T-cell (primary cell): ENCODE measurements around the gene BPI. TPM values are rescaled to one million over a fixed set of nuclear protein-coding genes. Genes with fewer than 3 reads are reported as not detected.
"Not testable (repeated sequence)": the region's sequence is repeated elsewhere in the genome, so short reads cannot be mapped to it uniquely, and the experiment has no call there.

Experiments
- ATAC-seq, 4 experiments: fragments of 200-7000 bp in 3 of 4; fragments of 150-1000 bp in 1 of 4; cut with Tn5 transposase; replicated peaks in 1 of 4; 1 replicate in 3 of 4; 2 replicates in 1 of 4; pipeline ENCODE4 v1.10.0; 2021; ENCODE audit warnings: moderate library complexity in 3 of 4, mild to moderate bottlenecking in 2 of 4, moderate number of reproducible peaks in 1 of 4
- CTCF ChIA-PET, 2 donors: fragments of 300-600 bp; sonication (Branson Sonifier 250); formaldehyde crosslinking; loops; one replicate each; lab custom pipeline; 2022; ENCODE audit warnings: antibody characterized with exemption in 2 of 2; lab: Charles Lee
- POLR2A ChIA-PET, 2 donors: fragments of 300-600 bp; sonication (Branson Sonifier 250); formaldehyde crosslinking; loops; one replicate each; lab custom pipeline; 2022; ENCODE audit warnings: antibody characterized with exemption in 2 of 2; lab: Charles Lee
- DNase-seq, 35 experiments: peaks; one replicate each; pipeline versions ENCODE4 v3.0.0 to v3.0.0-alpha.2; 2013 to 2023
- H3K27ac ChIP-seq: one replicate; pipeline ENCODE4 v1.5.1; 2013; ENCODE audit warnings: low read length
- H3K27me3 ChIP-seq, 2 experiments: replicated peaks in 1 of 2; 1 replicate in 1 of 2; 2 replicates in 1 of 2; pipeline versions ENCODE4 v1.6.1 to v1.7.0; 2013; ENCODE audit warnings: low read length in 1 of 2, mixed read lengths in 1 of 2; ENCODE audit not compliant: control insufficient read depth in 2 of 2, insufficient read depth in 2 of 2; ENCODE audit errors: extremely low read depth in 1 of 2
- H3K36me3 ChIP-seq, 2 donors: 1 replicate in 1 of 2; 2 replicates in 1 of 2; pipeline versions ENCODE4 v1.6.1 to v1.7.0; 2013; ENCODE audit warnings: low read length in 1 of 2; ENCODE audit not compliant: control insufficient read depth in 2 of 2, insufficient read depth in 1 of 2; ENCODE audit errors: extremely low read depth in 1 of 2
- H3K4me1 ChIP-seq, 2 experiments: 1 replicate in 1 of 2; 2 replicates in 1 of 2; pipeline versions ENCODE4 v1.6.1 to v1.7.0; 2013; ENCODE audit warnings: low read length in 2 of 2, mixed read lengths in 1 of 2; ENCODE audit not compliant: insufficient read depth in 2 of 2, control insufficient read depth in 1 of 2; ENCODE audit errors: extremely low read depth in 1 of 2
- H3K4me3 ChIP-seq, 2 donors: 1 replicate in 1 of 2; 2 replicates in 1 of 2; pipeline versions ENCODE4 v1.5.1 to v1.7.0; 2013; ENCODE audit warnings: mild to moderate bottlenecking in 2 of 2, low read length in 1 of 2, moderate library complexity in 1 of 2; ENCODE audit not compliant: control insufficient read depth in 1 of 2; ENCODE audit errors: extremely low read depth in 1 of 2
- H3K9me3 ChIP-seq: 2 replicates; pipeline ENCODE4 v1.7.0; 2013
- H3K27ac Mint-ChIP-seq, 2 donors: one replicate each; pipeline ENCODE4 v1.8.0; 2020 to 2021; ENCODE audit warnings: mild to moderate bottlenecking in 2 of 2, mixed read lengths in 2 of 2
- H3K27me3 Mint-ChIP-seq, 2 donors: one replicate each; pipeline ENCODE4 v1.8.0; 2021 to 2022; ENCODE audit warnings: mixed read lengths in 2 of 2
- H3K36me3 Mint-ChIP-seq: one replicate; pipeline ENCODE4 v1.8.0; 2021; ENCODE audit warnings: mixed read lengths
- H3K4me1 Mint-ChIP-seq, 3 donors: one replicate each; pipeline ENCODE4 v1.8.0; 2020 to 2022; ENCODE audit warnings: mixed read lengths in 3 of 3, mild to moderate bottlenecking in 1 of 3
- H3K4me3 Mint-ChIP-seq, 3 donors: one replicate each; pipeline ENCODE4 v1.8.0; 2020 to 2022; ENCODE audit warnings: mild to moderate bottlenecking in 3 of 3, mixed read lengths in 3 of 3, moderate library complexity in 3 of 3
- H3K9me3 Mint-ChIP-seq, 3 donors: one replicate each; pipeline ENCODE4 v1.8.0; 2020 to 2022; ENCODE audit warnings: mixed read lengths in 3 of 3
- WGBS: methylation state at CpG from one replicate; pipeline ENCODE4 v1.1.5; 2013; ENCODE audit warnings: missing lambda C conversion rate; ENCODE audit not compliant: insufficient coverage; 5-methylcytosine and 5-hydroxymethylcytosine counted together
- total RNA-seq, 35 experiments: library from RNA in 6 of 35; stranded (reverse) in 6 of 35; fragments of 120-200 nt in 1 of 35; gene quantifications; one replicate each; pipeline versions ENCODE4 v1.2.1 to v1.2.4 and lab custom pipeline; 2013 to 2026

The BPI gene
- total RNA-seq, 5 donors from 2014 or later (not counting 1 experiment from before 2014, with no cell fraction given): not detected

DNA sequence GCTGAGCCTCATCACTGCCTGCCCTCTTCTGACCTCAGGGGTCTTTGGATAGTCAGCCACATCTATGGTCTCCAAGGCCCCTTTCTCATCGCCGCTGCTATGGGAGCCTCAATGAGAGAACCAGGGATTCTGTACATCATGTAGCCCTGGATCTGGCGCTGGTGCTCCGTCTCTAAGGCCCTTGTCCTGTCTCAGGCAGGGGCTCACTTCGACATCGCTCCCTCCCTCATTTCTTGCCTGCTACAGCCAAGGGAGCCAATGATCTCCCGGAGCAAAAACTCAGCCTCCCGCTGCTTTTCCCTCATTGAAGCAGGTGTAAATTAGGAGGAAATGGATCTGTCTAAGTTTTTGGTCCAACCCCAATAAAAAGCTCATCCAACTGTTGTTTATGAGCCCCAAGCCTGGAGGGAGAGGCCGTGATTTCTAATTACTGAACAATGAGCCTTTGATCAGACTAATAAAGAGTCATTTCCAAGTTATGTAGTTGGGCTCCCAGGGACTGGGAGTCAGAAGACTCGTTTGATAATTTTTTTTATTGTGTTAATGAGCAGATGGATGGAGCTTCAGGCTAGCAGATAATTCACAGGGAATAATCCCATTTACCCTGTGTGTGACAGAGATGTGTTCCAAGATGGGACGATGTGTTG lies 73.2 kb downstream of the BPI start:
- no peaks in the 10 kb centered on the region for H3K36me3 ChIP-seq
- Mint-ChIP-seq H3K36me3 (no peaks in the 10 kb centered on the region), H3K27me3 (peaks cover 8 to 16% of the 10 kb centered on the region in 2 donors), H3K27ac (no peak overlapping the region), H3K9me3 (no peaks in the 10 kb centered on the region), H3K4me3 (no peak overlapping the region), H3K4me1 (no peaks in the 10 kb centered on the region)
- no peak overlapping the region for H3K27ac ChIP-seq
- 89% methylated on average over 4 of the region's 11 CpGs for WGBS
- ChIA-PET POLR2A (no interaction called here), CTCF (interaction anchor here in 1 of 2 donors (0.6 kb wide), 1 partner anchor 33 kb away, joined by 5 read pairs; no protein-coding TSS in a partner anchor)
- H3K9me3 ChIP-seq: no peaks in the 10 kb centered on the region
- ATAC-seq (no peak), DNase-seq (no peak)
- H3K4me1 ChIP-seq: no peaks in the 10 kb centered on the region
- H3K27me3 ChIP-seq: peaks cover 0 to 11% of the 10 kb centered on the region in 2 experiments
- H3K4me3 ChIP-seq: no peak overlapping the region

DNA sequence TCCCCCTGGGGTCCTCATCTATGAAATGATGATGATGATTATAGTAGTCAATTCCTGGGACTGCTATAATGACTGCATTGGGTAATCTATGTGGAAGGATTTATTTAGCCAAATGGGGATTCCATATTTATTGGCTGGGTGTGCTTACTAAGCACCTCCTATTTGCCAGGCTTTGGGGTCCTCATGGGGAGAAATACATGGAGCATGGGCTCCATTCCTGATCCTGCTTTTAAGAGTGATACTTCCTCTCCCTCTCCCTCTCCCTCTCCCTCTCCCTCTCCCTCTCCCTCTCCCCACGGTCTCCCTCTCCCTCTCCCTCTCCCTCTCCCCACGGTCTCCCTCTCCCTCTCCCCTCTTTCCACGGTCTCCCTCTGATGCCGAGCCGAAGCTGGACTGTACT lies 73.9 kb downstream of the BPI start:
- H3K9me3 Mint-ChIP-seq, ATAC-seq, H3K4me3 Mint-ChIP-seq, H3K4me1 ChIP-seq, CTCF ChIA-PET, H3K27ac Mint-ChIP-seq, DNase-seq, H3K4me1 Mint-ChIP-seq, H3K36me3 Mint-ChIP-seq, H3K27ac ChIP-seq, H3K4me3 ChIP-seq, H3K9me3 ChIP-seq, H3K36me3 ChIP-seq, POLR2A ChIA-PET: not testable (repeated sequence)
- H3K27me3 ChIP-seq: peaks cover 0 to 11% of the 10 kb centered on the region in 2 experiments
- no CpG with 5 or more reads among the region's 5 CpGs for WGBS
- H3K27me3 Mint-ChIP-seq: peaks cover 8 to 21% of the 10 kb centered on the region in 2 donors

DNA sequence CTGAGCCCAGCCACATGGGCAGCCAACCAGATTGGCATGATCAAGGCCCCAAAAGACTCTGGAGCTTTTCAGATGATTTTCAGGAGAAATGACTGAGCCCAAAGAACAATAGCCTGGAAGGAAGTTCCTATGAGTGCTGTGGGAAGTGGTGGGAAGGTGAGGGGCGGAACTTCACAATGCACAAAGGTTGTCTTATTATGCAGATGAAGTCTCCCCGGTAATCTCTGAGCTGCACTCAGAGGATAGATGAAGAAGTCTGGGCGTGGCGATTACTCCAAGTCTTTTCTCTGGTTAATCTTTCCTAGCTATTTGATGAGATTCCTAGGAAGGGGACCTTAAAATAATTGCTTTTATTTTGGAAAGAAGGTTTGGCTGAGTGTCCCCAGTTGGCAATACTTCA lies 79.2 kb downstream of the BPI start:
- no peak overlapping the region for H3K27ac Mint-ChIP-seq

DNA sequence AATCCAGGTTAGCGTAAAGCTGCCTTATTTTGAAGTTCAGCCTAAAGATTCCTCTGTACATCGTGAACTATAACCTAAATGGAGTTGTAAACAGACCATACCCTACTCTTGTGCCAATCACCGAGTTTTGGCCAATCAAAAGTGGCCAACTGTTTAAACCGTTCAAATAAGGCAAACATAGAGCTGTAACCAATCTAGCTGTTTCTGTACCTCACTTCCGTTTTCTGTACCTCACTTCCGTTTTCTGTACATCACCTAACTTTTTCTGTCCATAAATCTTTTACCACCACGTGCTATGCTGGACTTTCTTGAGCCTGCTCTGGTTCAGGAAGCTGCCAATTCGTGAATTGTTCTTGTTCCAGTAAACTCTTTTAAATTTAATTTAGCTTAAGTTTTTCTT lies 82.0 kb downstream of the BPI start:
- Mint-ChIP-seq H3K4me3 (no peak overlapping the region), H3K4me1 (no peaks in the 10 kb centered on the region), H3K9me3 (peaks cover 4 to 12% (median 9%) of the 10 kb centered on the region in 3 donors), H3K36me3 (peaks cover 5% of the 10 kb centered on the region), H3K27ac (no peak overlapping the region), H3K27me3 (peaks cover 13 to 40% of the 10 kb centered on the region in 2 donors)
- H3K4me3 ChIP-seq: no peak overlapping the region
- no peak overlapping the region for H3K27ac ChIP-seq
- no peaks in the 10 kb centered on the region for H3K9me3 ChIP-seq
- ATAC-seq: no peak
- WGBS: 56% methylated on average over 8 of the region's 8 CpGs
- no peak for DNase-seq
- H3K36me3 ChIP-seq: no peaks in the 10 kb centered on the region
- ChIA-PET POLR2A (no interaction called here), CTCF (interaction anchor here in 1 of 2 donors (0.5 kb wide), 1 partner anchor 328 kb away, joined by 6 read pairs; no protein-coding TSS in a partner anchor)
- peaks cover 0 to 10% of the 10 kb centered on the region in 2 experiments for H3K27me3 ChIP-seq
- H3K4me1 ChIP-seq: no peaks in the 10 kb centered on the region

More for the DNA sequence above, 79.2 kb downstream of the BPI start:
- Mint-ChIP-seq H3K9me3 (no peaks in the 10 kb centered on the region), H3K4me1 (no peaks in the 10 kb centered on the region), H3K27me3 (peaks cover 11 to 36% of the 10 kb centered on the region in 2 donors), H3K36me3 (no peaks in the 10 kb centered on the region), H3K4me3 (no peak overlapping the region)
- Histone ChIP-seq H3K4me3 (no peak overlapping the region), H3K27ac (no peak overlapping the region), H3K27me3 (peaks cover 0 to 12% of the 10 kb centered on the region in 2 experiments), H3K9me3 (no peaks in the 10 kb centered on the region), H3K4me1 (no peaks in the 10 kb centered on the region), H3K36me3 (no peaks in the 10 kb centered on the region)
- DNase-seq (no peak), ATAC-seq (no peak)
- WGBS: 56% methylated on average over 2 of the region's 4 CpGs
- ChIA-PET CTCF (no interaction called here), POLR2A (interaction anchor here in 1 of 2 donors (0.7 kb wide), 1 partner anchor 15 kb away, joined by 3 read pairs; no protein-coding TSS in a partner anchor)

DNA sequence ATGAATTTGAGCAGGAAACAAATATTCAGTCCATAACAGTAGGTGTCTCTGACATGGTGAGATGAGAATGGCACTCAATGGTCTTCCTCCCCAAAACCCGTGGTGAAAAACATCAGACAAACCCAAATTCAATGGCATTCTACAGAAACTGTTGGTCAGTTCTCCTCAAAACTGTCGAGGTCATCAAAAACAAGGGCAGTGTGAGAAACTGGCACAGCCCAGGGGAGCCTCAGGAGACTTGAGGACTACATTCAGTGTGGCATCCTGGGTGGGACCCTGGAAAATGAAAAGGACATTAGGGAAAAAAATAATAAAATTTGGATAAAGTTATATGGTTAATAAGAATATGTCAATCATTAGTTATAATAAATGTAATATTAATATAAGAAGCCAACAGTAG lies 82.9 kb downstream of the BPI start:
- Histone ChIP-seq H3K4me3 (no peak overlapping the region), H3K27ac (no peak overlapping the region), H3K36me3 (no peaks in the 10 kb centered on the region), H3K4me1 (no peaks in the 10 kb centered on the region), H3K27me3 (peaks cover 0 to 7% of the 10 kb centered on the region in 2 experiments), H3K9me3 (no peaks in the 10 kb centered on the region)
- peaks cover 11 to 32% of the 10 kb centered on the region in 2 donors for H3K27me3 Mint-ChIP-seq
- ChIA-PET CTCF (no interaction called here), POLR2A (no interaction called here)
- ATAC-seq: no peak
- H3K36me3 Mint-ChIP-seq: peaks cover 5% of the 10 kb centered on the region
- no peak overlapping the region for H3K27ac Mint-ChIP-seq
- peaks cover 4 to 12% (median 9%) of the 10 kb centered on the region in 3 donors for H3K9me3 Mint-ChIP-seq
- no CpG with 5 or more reads among the region's 2 CpGs for WGBS
- no peak for DNase-seq
- H3K4me1 Mint-ChIP-seq: no peaks in the 10 kb centered on the region
- H3K4me3 Mint-ChIP-seq: no peak overlapping the region

Other genes starting within 250 kb of the BPI start
- 1 to 10 TPM in 2 of 5 donors, under 1 TPM in 1, not detected in 2; 0.62 to 1.8 (median 1.2) TPM for gene TGM2, start 138.9 kb upstream of the BPI start, total RNA-seq
- gene KIAA1755, start 43.4 kb upstream of the BPI start, total RNA-seq: not detected
- gene LBP, start 42.3 kb downstream of the BPI start, total RNA-seq: under 1 TPM in 1 of 5 donors, not detected in 4; 0.32 TPM
- gene SNHG17, start 131.2 kb downstream of the BPI start, total RNA-seq: 10 to 100 TPM; 46.7 to 77.9 (median 67.6) TPM
- gene RALGAPB, start 168.7 kb downstream of the BPI start, total RNA-seq: 10 to 100 TPM; 42.7 to 50.1 (median 46.1) TPM